H9 (cell line): ENCODE measurements around the gene MAPK8IP3. TPM values are rescaled to one million over a fixed set of nuclear protein-coding genes. Genes with fewer than 3 reads are reported as not detected.
A peak's percentile ranks its signal among the peaks of the same experiment; 100 is the strongest.

Experiments used
- DNase-seq: peaks from one replicate; pipeline ENCODE4 v3.0.0-alpha.2; 2017
- H2AFZ ChIP-seq: one replicate; pipeline ENCODE4 v1.6.1; 2013; ENCODE audit warnings: mild to moderate bottlenecking, low read length, control low read depth, moderate library complexity
- H2AK5ac ChIP-seq: 2 replicates; pipeline ENCODE4 v1.6.1; 2013; ENCODE audit warnings: low read length, control low read depth, mixed read lengths; ENCODE audit not compliant: insufficient read length
- H2BK120ac ChIP-seq: one replicate; pipeline ENCODE4 v1.6.1; 2013; ENCODE audit warnings: low read depth, mild to moderate bottlenecking, low read length, control low read depth, inconsistent platforms; ENCODE audit not compliant: poor library complexity, severe bottlenecking
- H2BK12ac ChIP-seq: 2 replicates; pipeline ENCODE4 v1.6.1; 2013; ENCODE audit warnings: low read length, control low read depth, mixed read lengths, low read depth; ENCODE audit not compliant: insufficient read length
- H2BK15ac ChIP-seq: 2 replicates; pipeline ENCODE4 v1.6.1; 2013; ENCODE audit warnings: low read depth, low read length, control low read depth
- H2BK20ac ChIP-seq: one replicate; pipeline ENCODE4 v1.6.1; 2013; ENCODE audit warnings: low read depth, mild to moderate bottlenecking, low read length, control low read depth, inconsistent platforms; ENCODE audit not compliant: poor library complexity, severe bottlenecking
- H2BK5ac ChIP-seq: 2 replicates; pipeline ENCODE4 v1.6.1; 2013; ENCODE audit warnings: low read length, control low read depth, mixed read lengths; ENCODE audit not compliant: insufficient read length
- H3K14ac ChIP-seq: 2 replicates; pipeline ENCODE4 v1.6.1; 2013; ENCODE audit warnings: low read length, control low read depth; ENCODE audit not compliant: insufficient read depth
- H3K18ac ChIP-seq: 2 replicates; pipeline ENCODE4 v1.6.1; 2013; ENCODE audit warnings: low read depth, mild to moderate bottlenecking, mixed read lengths, low read length, control low read depth; ENCODE audit not compliant: insufficient read length
- H3K23ac ChIP-seq: 2 replicates; pipeline ENCODE4 v1.6.1; 2013; ENCODE audit warnings: low read length, control low read depth, mixed read lengths, low read depth; ENCODE audit not compliant: insufficient read length
- H3K23me2 ChIP-seq: 2 replicates; pipeline ENCODE4 v1.6.1; 2013; ENCODE audit warnings: low read depth, mild to moderate bottlenecking, mixed read lengths, low read length, control low read depth; ENCODE audit not compliant: insufficient read length, poor library complexity, severe bottlenecking
- H3K27ac ChIP-seq: 2 replicates; pipeline ENCODE4 v1.5.1; 2013; ENCODE audit warnings: low read length, control low read depth, mixed read lengths, low read depth; ENCODE audit not compliant: insufficient read length
- H3K27me3 ChIP-seq: 2 replicates; pipeline ENCODE4 v1.6.1; 2013; ENCODE audit warnings: low read length, control low read depth, inconsistent platforms; ENCODE audit not compliant: insufficient read depth
- H3K4ac ChIP-seq: 2 replicates; pipeline ENCODE4 v1.6.1; 2013; ENCODE audit warnings: low read depth, mild to moderate bottlenecking, control low read depth, inconsistent platforms, low read length, moderate library complexity
- H3K4me1 ChIP-seq: 2 replicates; pipeline ENCODE4 v1.6.1; 2013; ENCODE audit warnings: low read length, control low read depth, inconsistent platforms; ENCODE audit not compliant: insufficient read depth
- H3K4me2 ChIP-seq: 2 replicates; pipeline ENCODE4 v1.6.1; 2013; ENCODE audit warnings: low read length, control low read depth, mixed read lengths; ENCODE audit not compliant: insufficient read length, insufficient read depth
- H3K56ac ChIP-seq: 2 replicates; pipeline ENCODE4 v1.6.1; 2013; ENCODE audit warnings: low read depth, mild to moderate bottlenecking, mixed read lengths, low read length, control low read depth; ENCODE audit not compliant: insufficient read length
- H3K79me1 ChIP-seq: 2 replicates; pipeline ENCODE4 v1.6.1; 2013; ENCODE audit warnings: low read depth, mild to moderate bottlenecking, moderate library complexity, low read length, control low read depth, inconsistent platforms; ENCODE audit not compliant: insufficient read depth, poor library complexity, severe bottlenecking
- H3K79me2 ChIP-seq: 2 replicates; pipeline ENCODE4 v1.6.1; 2013; ENCODE audit warnings: low read length, control low read depth, inconsistent platforms; ENCODE audit not compliant: insufficient read depth
- H3K9ac ChIP-seq: 2 replicates; pipeline ENCODE4 v1.6.1; 2013; ENCODE audit warnings: low read length, control low read depth, mixed read lengths; ENCODE audit not compliant: insufficient read length; ENCODE audit errors: extremely low read depth
- H3K9me3 ChIP-seq: one replicate; pipeline ENCODE4 v1.6.1; 2013; ENCODE audit warnings: low read depth, low read length, inconsistent platforms; ENCODE audit not compliant: control insufficient read depth
- H3T11ph ChIP-seq: one replicate; pipeline ENCODE4 v1.6.1; 2013; ENCODE audit warnings: mild to moderate bottlenecking, low read length, control low read depth, inconsistent platforms
- H4K20me1 ChIP-seq: one replicate; pipeline ENCODE4 v1.6.1; 2013; ENCODE audit not compliant: control insufficient read depth, insufficient read length, insufficient read depth
- H4K5ac ChIP-seq: 2 replicates; pipeline ENCODE4 v1.6.1; 2013; ENCODE audit warnings: low read depth, mild to moderate bottlenecking, mixed read lengths, low read length, control low read depth; ENCODE audit not compliant: insufficient read length
- H4K8ac ChIP-seq: replicated peaks from 2 replicates; pipeline ENCODE4 v1.6.1; 2013; ENCODE audit warnings: low read length, control low read depth, mixed read lengths, low read depth; ENCODE audit not compliant: insufficient read length
- H4K91ac ChIP-seq: 2 replicates; pipeline ENCODE4 v1.6.1; 2013; ENCODE audit warnings: low read depth, mild to moderate bottlenecking, moderate library complexity, mixed read lengths, low read length, control low read depth; ENCODE audit not compliant: insufficient read length
- H3K27ac Mint-ChIP-seq, 3 experiments: 2 replicates in 2 of 3; 3 replicates in 1 of 3; pipeline ENCODE4 v1.8.0; 2020 to 2021; ENCODE audit warnings: mixed read lengths in 3 of 3, mild to moderate bottlenecking in 1 of 3, moderate library complexity in 1 of 3
- H3K27me3 Mint-ChIP-seq: 2 replicates; pipeline ENCODE4 v1.8.0; 2021; ENCODE audit warnings: low read depth, mild to moderate bottlenecking, moderate library complexity, mixed read lengths
- H3K36me3 Mint-ChIP-seq, 3 experiments: 2 replicates in 2 of 3; 3 replicates in 1 of 3; pipeline ENCODE4 v1.8.0; 2020 to 2021; ENCODE audit warnings: low read depth in 3 of 3, mixed read lengths in 3 of 3; ENCODE audit not compliant: insufficient read depth in 1 of 3
- H3K4me1 Mint-ChIP-seq, 2 experiments: 2 replicates each; pipeline ENCODE4 v1.8.0; 2020; ENCODE audit warnings: mixed read lengths in 2 of 2
- H3K4me3 Mint-ChIP-seq, 2 experiments: 2 replicates in 1 of 2; 3 replicates in 1 of 2; pipeline ENCODE4 v1.8.0; 2020 to 2021; ENCODE audit warnings: mild to moderate bottlenecking in 2 of 2, mixed read lengths in 2 of 2, moderate library complexity in 1 of 2
- H3K9me3 Mint-ChIP-seq, 2 experiments: 2 replicates in 1 of 2; 3 replicates in 1 of 2; pipeline ENCODE4 v1.8.0; 2020; ENCODE audit warnings: mild to moderate bottlenecking in 2 of 2, mixed read lengths in 2 of 2, moderate library complexity in 1 of 2
- WGBS: extraction: QIAGEN DNeasy Blood & Tissue Kit; methylation state at CpG from one replicate; pipeline ENCODE4 v1.1.7; 2013; ENCODE audit warnings: missing lambda C conversion rate, low lambda C conversion rate, mixed read lengths; ENCODE audit not compliant: insufficient read length; ENCODE audit errors: extremely low coverage; 5-methylcytosine and 5-hydroxymethylcytosine counted together
- total RNA-seq: library from RNA; stranded (reverse); gene quantifications from 2 replicates; pipeline ENCODE4 v1.2.1, GENCODE V29; 2021
- TF ChIP-seq, protein P1 (sequence below): fragments of 200-600 bp; sonication (generic); conservative IDR thresholded peaks from 3 replicates; pipeline ENCODE4 v1.8.0; 2021; ENCODE audit warnings: antibody characterized with exemption, mild to moderate bottlenecking

The MAPK8IP3 gene
- total RNA-seq, 1 experiment from 2014 or later: 51.3 TPM

GRCh38 chr16:1729026-1729425, 23.0 kb downstream of the MAPK8IP3 start:
- no peaks in the 10 kb centered on the region for H3K79me1 ChIP-seq
- H3K4me1 ChIP-seq: no peaks in the 10 kb centered on the region
- no peaks in the 10 kb centered on the region for H4K20me1 ChIP-seq
- no peaks in the 10 kb centered on the region for H3K4me1 Mint-ChIP-seq
- no peak overlapping the region for H3K18ac ChIP-seq
- H3K27ac Mint-ChIP-seq: peak overlapping the region in 1 of 3 experiments; percentile 84; a peak in 2 of 7 replicates
- no peaks in the 10 kb centered on the region for H3K27me3 Mint-ChIP-seq
- no peak overlapping the region for H3K23ac ChIP-seq
- H3K4me3 Mint-ChIP-seq: no peak overlapping the region
- no peaks in the 10 kb centered on the region for H3K79me2 ChIP-seq
- H4K91ac ChIP-seq: no peak overlapping the region
- no peak overlapping the region for H3K9ac ChIP-seq
- no peak overlapping the region for H2BK15ac ChIP-seq
- TF ChIP-seq, protein P1, sequence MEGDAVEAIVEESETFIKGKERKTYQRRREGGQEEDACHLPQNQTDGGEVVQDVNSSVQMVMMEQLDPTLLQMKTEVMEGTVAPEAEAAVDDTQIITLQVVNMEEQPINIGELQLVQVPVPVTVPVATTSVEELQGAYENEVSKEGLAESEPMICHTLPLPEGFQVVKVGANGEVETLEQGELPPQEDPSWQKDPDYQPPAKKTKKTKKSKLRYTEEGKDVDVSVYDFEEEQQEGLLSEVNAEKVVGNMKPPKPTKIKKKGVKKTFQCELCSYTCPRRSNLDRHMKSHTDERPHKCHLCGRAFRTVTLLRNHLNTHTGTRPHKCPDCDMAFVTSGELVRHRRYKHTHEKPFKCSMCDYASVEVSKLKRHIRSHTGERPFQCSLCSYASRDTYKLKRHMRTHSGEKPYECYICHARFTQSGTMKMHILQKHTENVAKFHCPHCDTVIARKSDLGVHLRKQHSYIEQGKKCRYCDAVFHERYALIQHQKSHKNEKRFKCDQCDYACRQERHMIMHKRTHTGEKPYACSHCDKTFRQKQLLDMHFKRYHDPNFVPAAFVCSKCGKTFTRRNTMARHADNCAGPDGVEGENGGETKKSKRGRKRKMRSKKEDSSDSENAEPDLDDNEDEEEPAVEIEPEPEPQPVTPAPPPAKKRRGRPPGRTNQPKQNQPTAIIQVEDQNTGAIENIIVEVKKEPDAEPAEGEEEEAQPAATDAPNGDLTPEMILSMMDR: no peak
- no peak overlapping the region for H3K14ac ChIP-seq
- H2BK12ac ChIP-seq: no peak overlapping the region
- H2BK20ac ChIP-seq: no peak overlapping the region
- no peak overlapping the region for H4K5ac ChIP-seq
- H4K8ac ChIP-seq: no peak overlapping the region
- H3K4ac ChIP-seq: no peak overlapping the region
- H3K36me3 Mint-ChIP-seq: peaks cover 2 to 25% (median 22%) of the 10 kb centered on the region in 3 experiments; a peak in 6 of 7 replicates
- no peaks in the 10 kb centered on the region for H3K9me3 Mint-ChIP-seq
- no peak overlapping the region for H2BK5ac ChIP-seq
- no peak overlapping the region for H3T11ph ChIP-seq
- no peak overlapping the region for H2AFZ ChIP-seq
- WGBS: no CpG with 5 or more reads among the region's 18 CpGs
- H3K56ac ChIP-seq: no peak overlapping the region
- no peak overlapping the region for H2BK120ac ChIP-seq
- no peaks in the 10 kb centered on the region for H3K27me3 ChIP-seq
- H2AK5ac ChIP-seq: no peak overlapping the region
- DNase-seq: no peak
- no peak overlapping the region for H3K4me2 ChIP-seq
- H3K27ac ChIP-seq: no peak overlapping the region
- no peaks in the 10 kb centered on the region for H3K9me3 ChIP-seq
- H3K23me2 ChIP-seq: no peaks in the 10 kb centered on the region
